Heart right ventricle (tissue), 16 donors: ENCODE results near the gene LRRN4CL. TPM values are rescaled to one million over a fixed set of nuclear protein-coding genes. Genes with fewer than 3 reads are reported as not detected.
"Not testable (repeated sequence)": the region's sequence is repeated elsewhere in the genome, so short reads cannot be mapped to it uniquely, and the experiment has no call there.

Experiments used
- ATAC-seq, 8 donors: fragments of 200-7000 bp; cut with Tn5 transposase; one replicate each; pipeline ENCODE4 v1.9.1; 2020; ENCODE audit warnings: mild to moderate bottlenecking in 8 of 8, moderate library complexity in 8 of 8, moderate number of reproducible peaks in 1 of 8
- DNase-seq, 2 donors: peaks; one replicate each; pipeline ENCODE4 v3.0.0-alpha.2; 2020
- H3K27ac ChIP-seq, 10 donors: fragments of 200-600 bp; sonication (generic) in 2 of 10; one replicate each; pipeline versions ENCODE4 v1.5.0 to v1.8.0; 2020 to 2022; ENCODE audit warnings: mild to moderate bottlenecking in 3 of 10
- H3K27me3 ChIP-seq, 7 donors: fragments of 200-600 bp; one replicate each; pipeline ENCODE4 v1.8.0; 2021 to 2022; ENCODE audit warnings: mild to moderate bottlenecking in 2 of 7
- H3K36me3 ChIP-seq, 9 donors: fragments of 200-600 bp; sonication (generic) in 1 of 9; one replicate each; pipeline versions ENCODE4 v1.5.0 to v1.8.0; 2020 to 2022; ENCODE audit warnings: mild to moderate bottlenecking in 2 of 9
- H3K4me1 ChIP-seq, 9 donors: fragments of 200-600 bp; sonication (generic) in 1 of 9; one replicate each; pipeline versions ENCODE4 v1.5.0 to v1.8.0; 2020 to 2022; ENCODE audit warnings: mild to moderate bottlenecking in 4 of 9
- H3K4me3 ChIP-seq, 10 donors: fragments of 200-600 bp; sonication (generic) in 2 of 10; one replicate each; pipeline versions ENCODE4 v1.5.0 to v1.8.0; 2020 to 2022; ENCODE audit warnings: mild to moderate bottlenecking in 7 of 10, moderate library complexity in 2 of 10
- H3K9me3 ChIP-seq, 11 donors: fragments of 200-600 bp in 10 of 11; sonication (generic) in 2 of 11; one replicate each; pipeline versions ENCODE4 v1.5.0 to v1.8.0; 2013 to 2022; ENCODE audit warnings: mild to moderate bottlenecking in 2 of 11, control low read depth in 1 of 11, moderate library complexity in 1 of 11
- WGBS, 2 donors: extraction: QIAGEN DNeasy Blood & Tissue Kit; methylation state at CpG; one replicate each; pipeline ENCODE4 v1.1.7; 2013; ENCODE audit warnings: inconsistent platforms in 1 of 2; 5-methylcytosine and 5-hydroxymethylcytosine counted together
- intact Hi-C, 10 donors: fragments of 100-400 bp; cut with DNase I; formaldehyde crosslinking; loops; one replicate each; pipeline versions ENCODE4 v1.11.1 to v1.14.2; 2022
- polyA plus RNA-seq, 2 donors: library from polyadenylated mRNA; stranded (reverse); fragments of 200-250 nt; gene quantifications; one replicate each; pipeline ENCODE4 v1.2.3, GENCODE V29; 2013
- total RNA-seq, 10 donors: library from RNA; stranded (reverse); fragmentation: NEBNext Ultra II Directional in 3 of 10; extraction: Animal tissue kit (Norgen Biotek cat#: 25700) in 3 of 10; gene quantifications; one replicate each; pipeline versions ENCODE4 v1.2.1 to v1.2.4, GENCODE V29; 2021 to 2023
- TF ChIP-seq, protein P1 (sequence below), 9 donors: fragments of 200-600 bp; sonication (generic) in 2 of 9; IDR thresholded peaks; one replicate each; pipeline versions ENCODE4 v1.5.0 to v1.8.0; 2021 to 2022; ENCODE audit warnings: antibody characterized with exemption in 9 of 9, mild to moderate bottlenecking in 5 of 9, moderate library complexity in 1 of 9
- donor health status: Arrhythmogenic right ventricular cardiomyopathy.
- donor health status: ischemic (EF 13 %, LVEDD 7.1; RV severe dilation, severe dysfunction).
- donor health status: healthy with polysubstance abuse.
- donor health status: DM: no; HTN: yes; CAD: no.
- donor health status: DM: no; HTN: no; CAD: no.
- donor health status: ischemic (EF 25% LVEDD 6.9; RV normal size, moderate dysfunction).
- donor health status: ischemic (EF 25% LVEDD 5.7; RV mildly dilated, moderate dysfunction).
- donor health status: healthy.
- donor health status: DM: yes; HTN: yes; CAD: no.
- donor health status: Ischemic cardiomyopathy.
- donor health status: ischemic (EF 35%, LVEDD 5.7; RV mildly dilated, moderate dysfunction).
- donor health status: nonischemic (EF 11% LVEDD 7.7; RV severe dilation, severe dysfunction).
- donor health status: DM: yes; HTN: yes; CAD: no.
- donor health status: PGD.
- donor health status: ischemic (EF 29% LVEDD 5.4; RV normal size, mild dysfunction).
- donor health status: nonischemic (EF 23%, LVEDD 6.1; RV moderate dilation, normal function).

The LRRN4CL gene
- total and polyA plus RNA-seq, 12 donors = 1.9 to 9.5 (median 2.6) TPM

DNA sequence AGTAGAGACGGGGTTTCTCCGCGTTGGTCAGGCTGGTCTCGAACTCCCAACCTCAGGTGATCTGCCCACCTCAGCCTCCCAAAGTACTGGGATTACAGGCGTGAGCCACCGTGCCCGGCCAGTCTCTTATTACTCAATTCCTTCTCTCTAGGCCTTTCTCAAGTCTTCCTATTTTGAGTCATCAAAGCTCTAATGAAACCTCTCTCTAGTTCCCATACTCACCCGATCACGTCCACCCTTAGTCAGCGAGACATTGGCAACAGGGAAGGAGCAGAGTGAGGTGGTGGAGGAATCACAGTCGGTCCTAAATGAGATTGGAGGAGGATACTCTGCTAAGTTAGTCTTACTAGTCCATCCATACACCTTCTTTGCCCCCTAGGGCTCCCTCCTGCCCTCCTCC lies 12.9 kb upstream of the LRRN4CL start:
- peak overlapping the region in 1 of 10 donors; percentile 40 for H3K27ac ChIP-seq
- ATAC-seq (no peak), DNase-seq (no peak)
- 89 to 93% methylated on average over 11 of the region's 11 CpGs for WGBS, 2 donors
- H3K9me3 ChIP-seq = no peaks in the 10 kb centered on the region
- H3K4me1 ChIP-seq = peaks cover 12 to 34% (median 20%) of the 10 kb centered on the region in 9 donors
- H3K27me3 ChIP-seq = no peaks in the 10 kb centered on the region
- TF ChIP-seq, protein P1, sequence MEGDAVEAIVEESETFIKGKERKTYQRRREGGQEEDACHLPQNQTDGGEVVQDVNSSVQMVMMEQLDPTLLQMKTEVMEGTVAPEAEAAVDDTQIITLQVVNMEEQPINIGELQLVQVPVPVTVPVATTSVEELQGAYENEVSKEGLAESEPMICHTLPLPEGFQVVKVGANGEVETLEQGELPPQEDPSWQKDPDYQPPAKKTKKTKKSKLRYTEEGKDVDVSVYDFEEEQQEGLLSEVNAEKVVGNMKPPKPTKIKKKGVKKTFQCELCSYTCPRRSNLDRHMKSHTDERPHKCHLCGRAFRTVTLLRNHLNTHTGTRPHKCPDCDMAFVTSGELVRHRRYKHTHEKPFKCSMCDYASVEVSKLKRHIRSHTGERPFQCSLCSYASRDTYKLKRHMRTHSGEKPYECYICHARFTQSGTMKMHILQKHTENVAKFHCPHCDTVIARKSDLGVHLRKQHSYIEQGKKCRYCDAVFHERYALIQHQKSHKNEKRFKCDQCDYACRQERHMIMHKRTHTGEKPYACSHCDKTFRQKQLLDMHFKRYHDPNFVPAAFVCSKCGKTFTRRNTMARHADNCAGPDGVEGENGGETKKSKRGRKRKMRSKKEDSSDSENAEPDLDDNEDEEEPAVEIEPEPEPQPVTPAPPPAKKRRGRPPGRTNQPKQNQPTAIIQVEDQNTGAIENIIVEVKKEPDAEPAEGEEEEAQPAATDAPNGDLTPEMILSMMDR (IDR thresholded peaks at IDR 0.05) = no peak
- peaks cover 0 to 45% (median 11%) of the 10 kb centered on the region in 9 donors for H3K36me3 ChIP-seq
- no peak overlapping the region for H3K4me3 ChIP-seq
- intact Hi-C loops = no loop called here

DNA sequence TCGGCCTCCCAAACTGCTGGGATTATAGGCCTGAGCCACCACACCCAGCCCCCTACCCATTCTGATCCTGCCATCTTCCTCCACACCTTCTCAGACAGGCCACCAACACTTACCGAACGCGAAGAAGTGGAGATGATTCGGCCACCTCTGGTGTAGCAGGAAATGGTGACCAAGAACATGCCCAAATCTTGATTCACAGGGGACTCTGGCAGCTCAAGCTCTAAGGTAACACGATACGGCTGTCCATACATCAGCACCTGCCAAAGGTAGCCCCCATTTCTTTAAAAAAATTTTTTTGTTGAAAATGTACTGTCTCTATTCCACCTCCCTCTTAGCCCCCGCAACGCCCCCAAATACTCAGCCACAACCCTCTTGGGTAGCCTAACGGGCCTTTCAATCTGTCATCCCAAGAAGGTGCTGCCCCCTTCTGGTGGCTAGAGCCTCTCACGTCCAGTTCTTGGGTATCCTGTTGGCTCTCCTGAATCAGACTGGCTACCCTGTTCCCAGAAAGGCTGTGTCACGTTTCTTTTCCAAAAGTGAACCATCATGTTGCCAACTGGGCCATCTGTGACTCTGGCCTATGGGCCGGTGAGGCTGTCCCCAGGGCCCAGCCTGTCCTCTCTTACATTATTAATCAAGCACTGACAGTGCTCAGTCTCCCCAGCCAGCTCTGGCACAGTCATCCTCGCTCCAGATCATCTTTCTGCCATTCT lies 5.3 kb upstream of the LRRN4CL start:
- TF ChIP-seq, protein P1 (IDR thresholded peaks at IDR 0.05) = peak; percentile 60 to 92 (median 87)
- Histone ChIP-seq H3K9me3 (no peaks in the 10 kb centered on the region), H3K4me1 (peaks cover 0 to 22% (median 16%) of the 10 kb centered on the region in 9 donors), H3K27ac (peak overlapping the region in 4 of 10 donors; percentile 15 to 44 (median 19)), H3K4me3 (no peak overlapping the region), H3K36me3 (peaks cover 0 to 57% (median 17%) of the 10 kb centered on the region in 9 donors), H3K27me3 (no peaks in the 10 kb centered on the region)
- WGBS, 2 donors = 40 to 44% methylated on average over 14 of the region's 14 CpGs
- intact Hi-C loops = loop anchor here (2.0 to 10.0 kb wide), 7 partner anchors 14 to 312 kb away; partner anchors contain the start of gene TUT1 (in 1 of the 10)
- peak; percentile 71 to 84 for DNase-seq
- ATAC-seq = peak; percentile 71 to 85 (median 78)

DNA sequence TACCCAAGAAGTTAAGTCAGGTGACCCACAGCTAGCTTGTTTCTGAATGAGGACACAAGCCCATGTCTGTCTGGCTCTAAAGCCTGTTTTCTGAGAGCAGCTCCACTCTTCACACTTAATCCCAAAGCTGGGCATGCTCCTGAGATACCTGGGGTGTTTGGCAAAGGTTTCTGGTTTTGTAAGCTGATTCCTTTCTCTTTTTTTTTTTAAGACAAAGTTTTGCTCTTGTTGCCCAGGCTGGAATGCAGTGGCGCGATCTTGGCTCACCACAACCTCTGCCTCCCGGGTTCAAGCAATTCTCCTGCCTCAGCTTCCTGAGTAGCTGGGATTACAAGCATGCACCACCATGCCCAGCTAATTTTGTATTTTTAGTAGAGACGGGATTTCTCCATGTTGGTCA lies 4.3 kb upstream of the LRRN4CL start:
- not testable (repeated sequence) for DNase-seq, H3K27ac ChIP-seq, H3K4me3 ChIP-seq, H3K27me3 ChIP-seq, ATAC-seq, H3K9me3 ChIP-seq
- Histone ChIP-seq H3K4me1 (peaks cover 0 to 31% (median 23%) of the 10 kb centered on the region in 9 donors), H3K36me3 (peaks cover 0 to 51% (median 17%) of the 10 kb centered on the region in 9 donors)
- WGBS, 2 donors = 75 to 86% methylated on average over 4 of the region's 4 CpGs
- intact Hi-C loops = loop anchor here (2.0 to 10.0 kb wide), 7 partner anchors 13 to 311 kb away; partner anchors contain the start of gene TUT1 (in 1 of the 10)

DNA sequence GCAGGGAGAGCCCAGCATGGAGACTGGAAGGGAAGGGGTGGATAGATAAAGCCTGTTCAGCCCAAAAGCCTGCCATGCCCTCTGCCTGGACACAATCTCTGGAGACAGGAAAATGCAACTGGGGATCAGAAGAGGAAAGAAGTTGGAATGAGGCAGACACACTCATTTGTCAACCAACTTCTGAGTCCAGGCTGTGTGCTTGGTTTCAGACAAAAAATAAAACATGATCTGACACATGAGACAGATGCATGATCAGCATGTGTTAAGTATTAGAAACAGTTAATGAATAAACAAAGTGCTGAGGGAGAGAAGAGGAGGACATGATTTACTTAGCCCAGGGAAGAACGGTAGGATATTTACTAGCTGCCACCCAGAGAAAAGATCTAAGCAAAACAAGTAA lies 839 bp downstream of the LRRN4CL start:
- TF ChIP-seq, protein P1 (IDR thresholded peaks at IDR 0.05) = no peak
- Histone ChIP-seq H3K9me3 (no peaks in the 10 kb centered on the region), H3K4me3 (peak overlapping the region in 9 of 10 donors; percentile 6 to 51 (median 36)), H3K4me1 (peaks cover 0 to 33% (median 17%) of the 10 kb centered on the region in 9 donors), H3K27me3 (peaks cover 0 to 15% (median 0%) of the 10 kb centered on the region in 7 donors), H3K36me3 (peaks cover 0 to 39% (median 17%) of the 10 kb centered on the region in 9 donors), H3K27ac (peak overlapping the region in 7 of 10 donors; percentile 30 to 81 (median 71))
- no peak for DNase-seq
- WGBS, 2 donors = 53 to 60% methylated on average over 1 of the region's 1 CpG
- intact Hi-C loops = no loop called here
- ATAC-seq = peak in 1 of 8 donors; percentile 2
